H54 (cell line): Measurements from ENCODE around the gene ZNF646.
A peak's percentile ranks its signal among the peaks of the same experiment; 100 is the strongest.

Experiments
- DNase-seq: peaks from one replicate; pipeline ENCODE4 v3.0.0; 2011; ENCODE audit warnings: low spot score, mixed read lengths; ENCODE audit not compliant: insufficient read length
- FAIRE-seq: peaks from 3 replicates; lab custom pipeline; 2011; peaks lifted over from hg19 to GRCh38; lab: Jason Lieb, UNC
- POLR2A ChIP-seq: IDR thresholded peaks from 2 replicates; pipeline ENCODE4 v1.6.1; 2011; ENCODE audit warnings: low read depth, mild to moderate bottlenecking, low read length

ZNF646 gene

DNA sequence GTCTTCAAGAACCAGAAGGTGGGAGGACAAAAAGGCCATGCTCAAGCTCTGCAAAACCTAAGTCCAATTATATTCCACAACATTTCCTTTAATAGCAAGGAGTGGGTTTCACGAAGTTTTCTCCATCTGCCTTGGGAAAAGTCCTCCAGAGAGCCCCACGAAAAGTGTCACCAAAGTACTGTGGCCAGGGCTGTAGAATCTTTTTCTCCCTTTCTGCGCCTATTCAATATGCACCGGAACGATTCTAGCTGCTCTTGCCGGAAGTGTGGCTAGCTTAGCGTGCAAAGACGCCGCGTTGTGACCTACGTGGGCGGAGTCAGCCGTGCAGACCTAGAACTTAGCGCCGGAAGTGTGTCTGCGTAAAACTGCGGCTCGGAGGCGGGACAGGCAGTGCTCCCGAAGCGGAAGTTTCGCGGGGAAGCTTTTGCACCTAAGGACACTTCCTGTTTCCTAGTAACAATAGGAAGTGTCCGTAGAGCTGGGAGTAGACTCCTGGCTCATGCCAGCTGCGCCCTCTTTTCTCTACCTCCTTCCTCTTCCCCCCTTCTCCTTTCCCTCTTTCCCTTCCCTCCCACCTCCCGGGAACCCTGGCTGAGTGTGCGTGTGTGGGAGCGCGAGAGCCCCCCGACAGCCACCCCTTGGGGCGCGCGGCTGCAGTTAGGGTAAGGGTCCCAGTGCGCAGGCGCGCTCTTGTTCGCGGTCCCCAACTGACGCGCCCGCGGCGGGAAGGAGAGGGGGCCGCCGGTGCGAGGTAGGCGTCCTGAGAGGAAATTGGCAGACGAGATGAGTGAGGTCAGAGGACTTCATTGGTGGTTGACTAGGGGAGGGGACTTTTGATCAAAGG is at the start of gene ZNF646, which contains the start of gene ZNF668:
TSS of gene ZNF646 (plus strand) at position 453 of the 844 bp plus-strand sequence. CDS start 1,903 bp downstream, outside the sequence.
TSS of gene ZNF668 (minus strand) at position 271 of the 844 bp plus-strand sequence. CDS start 9,781 bp downstream, outside the sequence.
- peak; percentile 70 for FAIRE-seq
- peak; percentile 33; the same call in 1 of the 2 replicates for TF ChIP-seq POLR2A
- peak; percentile 95 for DNase-seq

- no peak for FAIRE-seq
- no peak for TF ChIP-seq POLR2A
- no peak for DNase-seq
These were observed 48.9 kb upstream of the ZNF646 start for GRCh38 chr16:31025339-31025738.

GRCh38 chr16:31029272-31029671 is 45.0 kb upstream of the ZNF646 start:
- DNase-seq: no peak
- FAIRE-seq: no peak
- no peak for TF ChIP-seq POLR2A

DNA sequence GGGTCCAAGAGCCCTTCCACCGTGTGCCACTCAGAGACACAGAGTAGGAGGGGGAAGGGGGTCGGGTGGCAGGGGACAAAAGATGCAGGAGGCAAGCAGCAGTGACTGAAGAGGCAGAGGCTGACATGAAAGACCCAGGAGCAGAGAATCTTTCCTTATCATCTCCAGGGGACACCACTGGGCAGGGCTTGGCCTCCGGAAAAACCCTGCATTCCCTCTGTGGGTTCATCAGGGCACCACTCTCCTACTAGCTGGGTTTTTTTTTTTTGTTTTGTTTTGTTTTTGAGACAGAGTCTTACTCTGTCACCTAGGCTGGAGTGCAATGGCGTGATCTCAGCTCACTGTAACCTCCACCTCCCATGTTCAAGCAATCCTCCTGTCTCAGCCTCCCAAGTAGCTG is 42.9 kb upstream of the ZNF646 start:
- FAIRE-seq (no peak), DNase-seq (no peak)
- no peak for TF ChIP-seq POLR2A

- TF ChIP-seq POLR2A: peak; percentile 34
- FAIRE-seq (peak; percentile 90), DNase-seq (peak; percentile 88)
These were observed 41.2 kb upstream of the ZNF646 start, which contains the start of gene STX4 for GRCh38 chr16:31032736-31033708. Gene STX4 (plus strand): TSS chr16:31033558. CDS start chr16:31033806, 248 bp downstream.

DNA sequence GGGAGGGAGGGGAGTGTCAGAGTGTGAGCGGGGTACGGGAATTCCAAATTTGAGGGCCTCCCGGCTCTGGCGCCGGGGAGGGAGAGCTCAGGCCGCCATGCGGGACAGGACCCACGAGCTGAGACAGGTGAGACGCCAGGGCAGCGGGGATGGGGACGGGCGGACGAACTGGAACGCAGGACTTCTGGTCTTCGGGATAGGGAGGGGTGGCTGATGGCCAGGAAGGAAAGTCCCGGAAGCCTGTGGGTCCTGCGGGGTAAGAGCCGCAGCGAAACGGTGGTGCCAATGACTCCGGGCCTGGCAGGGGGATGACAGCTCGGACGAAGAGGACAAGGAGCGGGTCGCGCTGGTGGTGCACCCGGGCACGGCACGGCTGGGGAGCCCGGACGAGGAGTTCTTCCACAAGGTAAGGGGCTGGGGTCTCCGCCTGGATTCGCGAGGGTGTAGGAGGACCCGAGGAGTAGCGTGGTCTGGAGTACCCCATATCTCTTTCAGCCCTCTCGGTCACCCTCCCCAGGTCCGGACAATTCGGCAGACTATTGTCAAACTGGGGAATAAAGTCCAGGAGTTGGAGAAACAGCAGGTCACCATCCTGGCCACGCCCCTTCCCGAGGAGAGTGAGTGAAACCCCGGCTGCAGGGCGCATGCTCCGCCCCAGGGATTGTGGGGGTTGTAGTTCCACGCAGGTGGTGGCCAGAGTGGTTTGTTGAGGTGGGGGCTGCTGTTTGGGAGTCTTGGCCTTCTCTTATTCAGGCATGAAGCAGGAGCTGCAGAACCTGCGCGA is 40.3 kb upstream of the ZNF646 start:
- DNase-seq: peak; percentile 95
- TF ChIP-seq POLR2A: 0 out of 2 replicates have a peak, but pooled peaks have one; percentile 18
- FAIRE-seq: no peak

DNA sequence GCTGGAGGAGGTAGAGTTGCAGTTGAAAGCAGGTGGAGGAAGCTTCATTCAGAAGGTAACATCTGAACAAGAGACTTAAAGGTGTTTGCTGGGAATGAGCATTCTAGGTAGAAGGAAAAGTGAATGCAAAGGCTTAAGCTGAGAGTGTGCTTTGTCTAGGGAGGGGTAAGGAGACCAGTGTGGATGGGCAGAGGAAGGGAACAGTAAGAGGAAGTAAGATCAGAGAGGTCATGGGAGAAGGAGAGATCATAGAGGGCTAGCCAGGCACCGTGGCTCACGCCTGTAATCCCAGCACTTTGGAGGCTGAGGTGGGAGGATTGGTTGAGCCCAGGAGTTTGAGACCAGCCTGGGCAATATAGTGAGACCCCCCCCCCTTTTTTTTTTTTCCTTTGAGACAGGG is 37.5 kb upstream of the ZNF646 start:
- FAIRE-seq (no peak), DNase-seq (no peak)
- TF ChIP-seq POLR2A: no peak

DNA sequence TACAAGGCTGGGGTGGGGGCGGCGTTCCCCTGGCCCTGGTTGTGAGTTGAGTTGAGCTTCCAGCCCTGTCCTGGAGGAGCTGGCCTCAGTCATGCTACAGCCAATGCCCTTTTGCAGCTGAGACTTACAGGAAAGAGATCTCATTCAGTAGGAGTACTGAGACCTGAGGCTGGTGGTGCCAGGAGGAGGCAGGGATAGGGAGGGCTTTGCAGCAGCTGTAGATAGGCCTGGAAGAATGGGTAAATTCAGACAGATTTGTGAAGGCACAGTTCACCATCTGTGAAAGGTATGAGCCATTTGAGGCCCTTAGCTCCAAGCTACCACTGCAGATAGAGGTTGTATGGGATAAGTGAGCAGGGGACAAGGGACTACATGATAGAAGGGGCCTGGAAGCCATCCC is 35.2 kb upstream of the ZNF646 start:
- FAIRE-seq: no peak
- TF ChIP-seq POLR2A: no peak

GRCh38 chr16:31042866-31043265 is 31.4 kb upstream of the ZNF646 start:
- no peak for TF ChIP-seq POLR2A
- FAIRE-seq (no peak), DNase-seq (no peak)

More for the DNA sequence above, 35.2 kb upstream of the ZNF646 start:
- DNase-seq: no peak

GRCh38 chr16:31043352-31043751 is 30.9 kb upstream of the ZNF646 start:
- no peak for TF ChIP-seq POLR2A
- DNase-seq (no peak), FAIRE-seq (no peak)

DNA sequence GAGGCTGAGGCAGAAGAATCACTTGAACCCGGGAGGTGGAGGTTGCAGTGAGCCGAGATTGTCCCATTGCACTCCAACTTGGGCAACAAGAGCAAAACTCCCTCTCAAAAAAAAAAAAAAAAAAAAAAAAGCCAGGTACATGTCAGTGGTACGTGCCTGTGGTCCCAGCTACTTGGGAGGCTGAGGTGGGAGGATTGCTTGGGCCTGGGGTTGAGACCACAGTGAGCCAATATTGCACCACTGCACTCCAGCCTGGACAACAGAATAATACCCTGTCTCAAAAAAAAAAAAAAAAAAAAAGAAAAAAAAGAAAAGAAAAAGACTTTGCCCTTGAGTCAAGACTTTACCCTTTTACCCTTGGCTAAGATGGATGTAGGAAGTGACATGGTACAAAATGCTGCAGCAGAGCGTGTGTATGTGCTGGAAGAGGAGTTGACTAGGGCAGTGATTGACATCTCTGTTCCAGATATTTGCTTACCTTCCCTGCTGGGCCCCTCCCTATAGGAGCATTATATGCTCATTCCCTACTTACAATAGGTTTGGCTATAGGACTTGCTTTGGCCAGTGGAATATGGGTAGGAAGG is 30.2 kb upstream of the ZNF646 start:
- FAIRE-seq (no peak), DNase-seq (no peak)
- no peak for TF ChIP-seq POLR2A

- FAIRE-seq: no peak
- no peak for DNase-seq
- no peak for TF ChIP-seq POLR2A
These were observed 23.8 kb upstream of the ZNF646 start for GRCh38 chr16:31050280-31051030.
